ENCODE measurements around the gene MIEF2.
A peak's percentile ranks its signal among the peaks of the same experiment; 100 is the strongest.

MIEF2 gene

GRCh38 chr17:18314059-18314730 is 53.7 kb downstream of the MIEF2 start:
- H3K36me3 ChIP-seq (replicated peaks), result peaks cover 44% of the 10 kb centered on the region
- in situ Hi-C loops (cut with MboI; ENCODE audit: low sequenced_read_pairs), result no loop called here

GRCh38 chr17:18314731-18315561 is 54.5 kb downstream of the MIEF2 start, which contains the start of the genes SMCR8 and TOP3A:
Gene SMCR8, plus strand, starts transcription at chr17:18315293. Its CDS starts 497 bp downstream, at chr17:18315790.
Gene TOP3A, minus strand, starts transcription at chr17:18314994. Its CDS starts 216 bp downstream, at chr17:18314778.
- peaks cover 10% of the 10 kb centered on the region for H3K4me1 ChIP-seq
- H3K9me3 ChIP-seq, result no peaks in the 10 kb centered on the region
- in situ Hi-C loops (cut with MboI; ENCODE audit: low sequenced_read_pairs), result no loop called here
- peak; percentile 96 to 99 for DNase-seq (ENCODE audit: low spot score in 2 of 2)
- H3K27me3 ChIP-seq (ENCODE audit: low read depth), result no peaks in the 10 kb centered on the region
- H3K36me3 ChIP-seq (replicated peaks), result peaks cover 41% of the 10 kb centered on the region
- peak within 1 kb of the TSS; percentile 69 for H3K4me3 ChIP-seq

More at GRCh38 chr17:18314059-18314730, 53.7 kb downstream of the MIEF2 start:
- no peaks in the 10 kb centered on the region for H3K9me3 ChIP-seq
- peak in 1 of 2 experiments; percentile 50 for DNase-seq (ENCODE audit: low spot score in 2 of 2)
- H3K27me3 ChIP-seq (ENCODE audit: low read depth), result no peaks in the 10 kb centered on the region
- peak overlapping the region; percentile 69 for H3K4me3 ChIP-seq
- H3K4me1 ChIP-seq, result peaks cover 10% of the 10 kb centered on the region

DNA sequence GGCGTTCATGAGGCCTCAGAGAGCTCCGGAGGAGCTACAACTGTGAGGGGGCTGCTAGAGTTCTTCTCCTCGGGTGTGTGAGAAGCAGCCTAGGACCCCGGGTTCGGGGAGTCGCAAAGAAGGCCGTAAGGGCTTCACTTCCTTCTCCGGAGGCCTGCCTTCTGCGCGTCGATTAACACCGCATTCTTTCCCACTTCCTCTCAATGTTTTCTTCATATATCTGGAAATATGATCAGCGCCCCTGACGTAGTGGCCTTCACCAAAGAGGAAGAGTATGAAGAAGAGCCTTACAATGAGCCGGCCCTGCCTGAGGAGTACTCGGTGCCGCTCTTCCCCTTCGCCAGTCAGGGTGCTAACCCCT is 55.1 kb downstream of the MIEF2 start:
- Histone ChIP-seq H3K9me3 (no peaks in the 10 kb centered on the region), H3K36me3 (replicated peaks) (peaks cover 36% of the 10 kb centered on the region), H3K27me3 (ENCODE audit: low read depth) (no peaks in the 10 kb centered on the region), H3K4me3 (peak overlapping the region; percentile 69), H3K4me1 (peaks cover 10% of the 10 kb centered on the region)
- in situ Hi-C loops (cut with MboI; ENCODE audit: low sequenced_read_pairs), result no loop called here
- no peak for DNase-seq (ENCODE audit: low spot score in 2 of 2)

GRCh38 chr17:18315961-18316360 is 55.5 kb downstream of the MIEF2 start:
- peaks cover 34% of the 10 kb centered on the region for H3K36me3 ChIP-seq (replicated peaks)
- in situ Hi-C loops (cut with MboI; ENCODE audit: low sequenced_read_pairs), result no loop called here

More at GRCh38 chr17:18315961-18316360, 55.5 kb downstream of the MIEF2 start:
- DNase-seq (ENCODE audit: low spot score in 2 of 2), result no peak
- Histone ChIP-seq H3K4me1 (peaks cover 10% of the 10 kb centered on the region), H3K9me3 (no peaks in the 10 kb centered on the region), H3K27me3 (ENCODE audit: low read depth) (no peaks in the 10 kb centered on the region), H3K4me3 (peak overlapping the region; percentile 69)
